HEK293 (cell line): Measurements from ENCODE around the gene TRIM24.

ENCODE experiments used
- CTCF ChIA-PET: fragments of 350-600 bp; formaldehyde crosslinking; extraction: SDS; loops from one replicate; lab custom pipeline; 2021; ENCODE audit warnings: antibody characterized with exemption; lab: Yijun Ruan, JAX
- POLR2A ChIA-PET: fragments of 300-600 bp; formaldehyde crosslinking; extraction: SDS; loops from one replicate; lab custom pipeline; 2020; ENCODE audit warnings: antibody characterized with exemption, inconsistent platforms; lab: Yijun Ruan, JAX
- H3K27ac ChIP-seq: fragments of 200-500 bp; sonication (Bioruptor generic); 2 replicates; pipeline ENCODE4 v1.5.1; 2014; ENCODE audit warnings: low read depth, low read length, control low read depth, inconsistent platforms; ENCODE audit errors: extremely low read depth
- H3K36me3 ChIP-seq, 2 experiments: fragments of 200-500 bp in 1 of 2; sonication (Bioruptor generic) in 1 of 2; 1 replicate in 1 of 2; 2 replicates in 1 of 2; pipeline ENCODE4 v1.5.1; 2014 to 2017; ENCODE audit warnings: inconsistent platforms in 2 of 2, low read length in 2 of 2; ENCODE audit not compliant: control insufficient read depth in 2 of 2, insufficient read depth in 1 of 2
- H3K4me1 ChIP-seq: fragments of 200-500 bp; sonication (Bioruptor generic); 2 replicates; pipeline ENCODE4 v1.5.1; 2014; ENCODE audit warnings: mild to moderate bottlenecking, low read length, inconsistent platforms; ENCODE audit not compliant: control insufficient read depth, insufficient read depth
- H3K4me3 ChIP-seq: 2 replicates; pipeline ENCODE4 v1.5.1; 2011; ENCODE audit warnings: low read depth, mild to moderate bottlenecking, control low read depth, low read length, moderate library complexity
- H3K9me3 ChIP-seq: fragments of 200-500 bp; sonication (Bioruptor generic); 2 replicates; pipeline ENCODE4 v1.5.1; 2014; ENCODE audit warnings: low read depth, low read length, inconsistent platforms; ENCODE audit not compliant: control insufficient read depth, insufficient read depth
- IKZF3 ChIP-seq: fragments of 450-650 bp; IDR thresholded peaks from 2 replicates; pipeline ENCODE4 v1.5.0; 2018; ENCODE audit warnings: missing biosample characterization, mild to moderate bottlenecking, missing genetic modification characterization, moderate library complexity
- MZF1 ChIP-seq: fragments of 450-650 bp; formaldehyde crosslinking; IDR thresholded peaks from 2 replicates; pipeline ENCODE4 v1.5.1; 2017; ENCODE audit warnings: missing biosample characterization, missing genetic modification characterization, borderline replicate concordance
- PBX3 ChIP-seq: sonication (generic); formaldehyde crosslinking; IDR thresholded peaks from 2 replicates; pipeline ENCODE4 v1.8.1; 2022; ENCODE audit warnings: mild to moderate bottlenecking, moderate library complexity, missing genetic modification reagents
- SALL2 ChIP-seq: fragments of 450-650 bp; formaldehyde crosslinking; IDR thresholded peaks from 2 replicates; pipeline ENCODE4 v1.5.0; 2017; ENCODE audit warnings: missing biosample characterization, mild to moderate bottlenecking, missing genetic modification characterization, borderline replicate concordance
- SCRT1 ChIP-seq: fragments of 450-650 bp; formaldehyde crosslinking; IDR thresholded peaks from 2 replicates; pipeline ENCODE4 v1.5.1; 2016; ENCODE audit warnings: missing biosample characterization, missing genetic modification characterization, borderline replicate concordance
- ZBTB1 ChIP-seq: fragments of 450-650 bp; formaldehyde crosslinking; IDR thresholded peaks from 2 replicates; pipeline ENCODE4 v1.5.1; 2016; ENCODE audit warnings: missing biosample characterization, missing genetic modification characterization
- ZBTB44 ChIP-seq: fragments of 450-650 bp; IDR thresholded peaks from 2 replicates; pipeline ENCODE4 v1.5.1; 2018; ENCODE audit warnings: missing biosample characterization, mild to moderate bottlenecking, missing genetic modification characterization
- ZEB2 ChIP-seq: fragments of 450-650 bp; formaldehyde crosslinking; IDR thresholded peaks from 2 replicates; pipeline ENCODE4 v1.5.1; 2016; ENCODE audit warnings: missing biosample characterization, missing genetic modification characterization
- ZNF10 ChIP-seq: fragments of 450-650 bp; formaldehyde crosslinking; IDR thresholded peaks from 2 replicates; pipeline ENCODE4 v1.5.1; 2017; ENCODE audit warnings: missing biosample characterization, missing genetic modification characterization
- ZNF18 ChIP-seq: fragments of 450-650 bp; formaldehyde crosslinking; IDR thresholded peaks from 2 replicates; pipeline ENCODE4 v1.5.1; 2016; ENCODE audit warnings: missing biosample characterization, missing genetic modification characterization
- ZNF221 ChIP-seq: fragments of 450-650 bp; formaldehyde crosslinking; IDR thresholded peaks from 2 replicates; pipeline ENCODE4 v1.5.1; 2017; ENCODE audit warnings: missing biosample characterization, missing genetic modification characterization, borderline replicate concordance
- ZNF23 ChIP-seq: fragments of 450-650 bp; formaldehyde crosslinking; IDR thresholded peaks from 2 replicates; pipeline ENCODE4 v1.5.1; 2016; ENCODE audit warnings: missing biosample characterization, missing genetic modification characterization, borderline replicate concordance
- ZNF366 ChIP-seq: fragments of 450-650 bp; formaldehyde crosslinking; conservative IDR thresholded peaks from 2 replicates; pipeline ENCODE4 v1.5.1; 2016; ENCODE audit warnings: missing biosample characterization, missing genetic modification characterization
- ZNF426 ChIP-seq: fragments of 450-650 bp; formaldehyde crosslinking; IDR thresholded peaks from 2 replicates; pipeline ENCODE4 v1.5.1; 2017; ENCODE audit warnings: missing biosample characterization, missing genetic modification characterization, mild to moderate bottlenecking, inconsistent platforms, moderate library complexity
- ZNF433 ChIP-seq: fragments of 450-650 bp; formaldehyde crosslinking; IDR thresholded peaks from 2 replicates; pipeline ENCODE4 v1.5.1; 2016; ENCODE audit warnings: missing biosample characterization, missing genetic modification characterization, low read depth
- ZNF624 ChIP-seq: fragments of 450-650 bp; formaldehyde crosslinking; IDR thresholded peaks from 2 replicates; pipeline ENCODE4 v1.5.1; 2017; ENCODE audit warnings: missing biosample characterization, missing genetic modification characterization
- ZNF776 ChIP-seq: fragments of 450-650 bp; formaldehyde crosslinking; IDR thresholded peaks from 2 replicates; pipeline ENCODE4 v1.5.0; 2017; ENCODE audit warnings: missing biosample characterization, missing genetic modification characterization, borderline replicate concordance
- ZNF830 ChIP-seq: fragments of 450-650 bp; IDR thresholded peaks from 2 replicates; pipeline ENCODE4 v1.5.0; 2018; ENCODE audit warnings: missing biosample characterization, missing genetic modification characterization, low read depth, mild to moderate bottlenecking, moderate library complexity
- ZSCAN18 ChIP-seq: fragments of 450-650 bp; formaldehyde crosslinking; IDR thresholded peaks from 2 replicates; pipeline ENCODE4 v1.5.1; 2016; ENCODE audit warnings: missing biosample characterization, missing genetic modification characterization

TRIM24 gene

GRCh38 chr7:138616085-138616484 lies 156.0 kb downstream of the TRIM24 start (continued):
- TF ChIP-seq ZNF18 (no peak), ZNF830 (no peak), ZNF433 (no peak), ZBTB1 (tag by site-specific recombination) (no peak)
- TF ChIP-seq, all 188 proteins: peak for 0

GRCh38 chr7:138618506-138618905 lies 158.4 kb downstream of the TRIM24 start:
- H3K27ac ChIP-seq, result no peak overlapping the region
- ChIA-PET CTCF (no interaction called here), POLR2A (no interaction called here)
- H3K36me3 ChIP-seq, result no peaks in the 10 kb centered on the region
- no peaks in the 10 kb centered on the region for H3K4me1 ChIP-seq
- H3K4me3 ChIP-seq, result no peak overlapping the region
- TF ChIP-seq ZNF366 (tag by site-specific recombination) (peak; percentile 67), SCRT1 (no peak)
- H3K9me3 ChIP-seq, result no peaks in the 10 kb centered on the region

GRCh38 chr7:138618933-138619332 lies 158.9 kb downstream of the TRIM24 start:
- Histone ChIP-seq H3K4me3 (no peak overlapping the region), H3K27ac (no peak overlapping the region), H3K4me1 (no peaks in the 10 kb centered on the region), H3K9me3 (no peaks in the 10 kb centered on the region), H3K36me3 (no peaks in the 10 kb centered on the region)
- POLR2A ChIA-PET, result no interaction called here
- CTCF ChIA-PET, result no interaction called here
- TF ChIP-seq IKZF3 (tag by site-specific recombination), result no peak
- TF ChIP-seq ZNF366 (tag by site-specific recombination), result 0 out of 2 replicates have a peak, but pooled peaks have one; percentile 0
- TF ChIP-seq SALL2, result no peak
- TF ChIP-seq ZNF221 (tag by site-specific recombination), result no peak

- no peaks in the 10 kb centered on the region for H3K36me3 ChIP-seq
- TF ChIP-seq MZF1 (tag by site-specific recombination) (no peak), ZNF10 (no peak), ZNF776 (tag by site-specific recombination) (no peak), ZNF426 (no peak), PBX3 (CRISPR knock-in tag) (no peak), ZEB2 (no peak), ZSCAN18 (tag by site-specific recombination) (no peak), ZNF624 (tag by site-specific recombination) (no peak), ZNF23 (tag by site-specific recombination) (no peak), ZBTB44 (tag by site-specific recombination) (no peak)
- no peak overlapping the region for H3K4me3 ChIP-seq
- ChIA-PET POLR2A (no interaction called here), CTCF (no interaction called here)
- H3K9me3 ChIP-seq, result no peaks in the 10 kb centered on the region
- H3K4me1 ChIP-seq, result no peaks in the 10 kb centered on the region
- H3K27ac ChIP-seq, result no peak overlapping the region
Measured at GRCh38 chr7:138622841-138623240, 162.8 kb downstream of the TRIM24 start.
